ENCODE measurements around the gene GPR108. TPM values are rescaled to one million over a fixed set of nuclear protein-coding genes. Genes with fewer than 3 reads are reported as not detected.

GPR108 gene
- total RNA-seq, 2 experiments from 2014 or later = 34.5 to 36.6 TPM

GRCh38 chr19:6736169-6736916 is 1.0 kb downstream of the GPR108 start:
- no peaks in the 10 kb centered on the region for H3K9me3 Mint-ChIP-seq
- peaks cover 42% of the 10 kb centered on the region for H3K4me1 Mint-ChIP-seq (ENCODE audit: low read depth)
- Histone ChIP-seq H3K4me3 (ENCODE audit: low read length) (peak overlapping the region; percentile 77), H3K27me3 (ENCODE audit: control insufficient read depth in 1 of 2, insufficient read depth in 2 of 2, low read length in 2 of 2) (no peaks in the 10 kb centered on the region), H3K9me3 (ENCODE audit: control insufficient read depth in 1 of 2, insufficient read depth in 1 of 2, low read length in 2 of 2) (no peaks in the 10 kb centered on the region), H3K36me3 (ENCODE audit: insufficient read depth, low read length) (peaks cover 29% of the 10 kb centered on the region), H3K4me1 (ENCODE audit: insufficient read depth, low read length) (peaks cover 55% of the 10 kb centered on the region), H3K27ac (ENCODE audit: low read depth in 1 of 2, low read length in 2 of 2) (peak overlapping the region; percentile 74 to 92)
- no peaks in the 10 kb centered on the region for H3K27me3 Mint-ChIP-seq
- ChIA-PET POLR2A (interaction anchor here (0.7 to 4.4 kb wide), 10 partner anchors 13 to 363 kb away, joined by 3 to 44 read pairs (median 8); partner anchors contain the start of genes KHSRP, SH2D3A and VAV1), CTCF (interaction anchor here (0.6 to 2.3 kb wide), 8 partner anchors 31 to 333 kb away, joined by 3 to 12 read pairs (median 4); partner anchors contain the start of genes SH2D3A, TNFSF14, VAV1 and ZNF557)
- peaks cover 25% of the 10 kb centered on the region for H3K36me3 Mint-ChIP-seq (ENCODE audit: low read depth)
- peak; percentile 57 for TF ChIP-seq CTCF (IDR thresholded peaks at IDR 0.05)
- intact Hi-C loops (cut with DNase I, micrococcal nuclease) = loop anchor here (1.0 to 5.0 kb wide), 5 partner anchors 104 to 796 kb away; partner anchors contain the start of genes ALKBH7 (in 1 of the 2) and CRB3 (in 1 of the 2)
- ATAC-seq (ENCODE audit: poor library complexity) (peak; percentile 21), DNase-seq (peak in 13 of 14 experiments; percentile 35 to 89 (median 50))
- peak overlapping the region; percentile 85 for H3K27ac Mint-ChIP-seq
- H3K4me3 Mint-ChIP-seq = peak overlapping the region; percentile 95

GRCh38 chr19:6735181-6735911 is 2.0 kb downstream of the GPR108 start:
- TF ChIP-seq CTCF (IDR thresholded peaks at IDR 0.05) = no peak
- Histone ChIP-seq H3K27me3 (ENCODE audit: control insufficient read depth in 1 of 2, insufficient read depth in 2 of 2, low read length in 2 of 2) (no peaks in the 10 kb centered on the region), H3K27ac (ENCODE audit: low read depth in 1 of 2, low read length in 2 of 2) (peak overlapping the region; percentile 74 to 92), H3K4me3 (ENCODE audit: low read length) (no peak overlapping the region), H3K4me1 (ENCODE audit: insufficient read depth, low read length) (peaks cover 45% of the 10 kb centered on the region), H3K9me3 (ENCODE audit: control insufficient read depth in 1 of 2, insufficient read depth in 1 of 2, low read length in 2 of 2) (no peaks in the 10 kb centered on the region), H3K36me3 (ENCODE audit: insufficient read depth, low read length) (peaks cover 33% of the 10 kb centered on the region)
- H3K4me1 Mint-ChIP-seq (ENCODE audit: low read depth) = peaks cover 36% of the 10 kb centered on the region
- no peaks in the 10 kb centered on the region for H3K9me3 Mint-ChIP-seq
- H3K27me3 Mint-ChIP-seq = no peaks in the 10 kb centered on the region
- no peak overlapping the region for H3K4me3 Mint-ChIP-seq
- CTCF ChIA-PET = interaction anchor here (1.5 to 2.3 kb wide), 2 partner anchors 104 to 128 kb away, joined by 9 to 12 read pairs; no protein-coding TSS in a partner anchor
- no peak for ATAC-seq (ENCODE audit: poor library complexity)
- intact Hi-C loops (cut with DNase I, micrococcal nuclease) = loop anchor here (5.0 kb wide), 4 partner anchors 218 to 797 kb away; partner anchors contain the start of genes ALKBH7 (in 1 of the 2) and CRB3 (in 1 of the 2)
- DNase-seq = peak in 1 of 14 experiments; percentile 39
- POLR2A ChIA-PET = interaction anchor here (1.5 to 4.0 kb wide), 2 partner anchors 37 to 128 kb away, joined by 5 to 44 read pairs; partner anchors contain the start of gene VAV1
- peak overlapping the region; percentile 85 for H3K27ac Mint-ChIP-seq
- H3K36me3 Mint-ChIP-seq (ENCODE audit: low read depth) = peaks cover 25% of the 10 kb centered on the region

GRCh38 chr19:6734096-6734696 is 3.2 kb downstream of the GPR108 start:
- no peaks in the 10 kb centered on the region for H3K27me3 Mint-ChIP-seq
- H3K4me3 Mint-ChIP-seq = no peak overlapping the region
- POLR2A ChIA-PET = no interaction called here
- peaks cover 26% of the 10 kb centered on the region for H3K4me1 Mint-ChIP-seq (ENCODE audit: low read depth)
- Histone ChIP-seq H3K27ac (ENCODE audit: low read depth in 1 of 2, low read length in 2 of 2) (no peak overlapping the region), H3K27me3 (ENCODE audit: control insufficient read depth in 1 of 2, insufficient read depth in 2 of 2, low read length in 2 of 2) (no peaks in the 10 kb centered on the region), H3K9me3 (ENCODE audit: control insufficient read depth in 1 of 2, insufficient read depth in 1 of 2, low read length in 2 of 2) (no peaks in the 10 kb centered on the region), H3K36me3 (ENCODE audit: insufficient read depth, low read length) (peaks cover 33% of the 10 kb centered on the region), H3K4me3 (ENCODE audit: low read length) (no peak overlapping the region), H3K4me1 (ENCODE audit: insufficient read depth, low read length) (peaks cover 35% of the 10 kb centered on the region)
- DNase-seq = no peak
- H3K36me3 Mint-ChIP-seq (ENCODE audit: low read depth) = peaks cover 25% of the 10 kb centered on the region
- intact Hi-C loops (cut with DNase I, micrococcal nuclease) = no loop called here
- no peak overlapping the region for H3K27ac Mint-ChIP-seq
- CTCF ChIA-PET = interaction anchor here (1.2 kb wide), 1 partner anchor 101 kb away, joined by 3 read pairs; no protein-coding TSS in a partner anchor
- no peaks in the 10 kb centered on the region for H3K9me3 Mint-ChIP-seq
- ATAC-seq (ENCODE audit: poor library complexity) = no peak
- no peak for TF ChIP-seq CTCF (IDR thresholded peaks at IDR 0.05)

All from CD4-positive, alpha-beta T cell (primary cell).